WTC11 (cell line): ENCODE measurements around the gene ELAC2. TPM values are rescaled to one million over a fixed set of nuclear protein-coding genes. Genes with fewer than 3 reads are reported as not detected.

ENCODE experiments used
- ATAC-seq: fragments of 200-7000 bp; cut with Tn5 transposase; 2 replicates; pipeline ENCODE4 v1.10.0; 2021; ENCODE audit warnings: mild to moderate bottlenecking, moderate library complexity
- CTCF ChIA-PET: fragments of 300-600 bp; sonication (Branson Sonifier 250); formaldehyde crosslinking; loops from one replicate; lab custom pipeline; 2021; ENCODE audit warnings: antibody characterized with exemption; lab: Charles Lee
- POLR2A ChIA-PET: fragments of 350-600 bp; sonication (Branson Sonifier 250); formaldehyde crosslinking; loops from one replicate; lab custom pipeline; 2021; ENCODE audit warnings: antibody characterized with exemption; lab: Charles Lee
- DNase-seq: peaks from one replicate; pipeline ENCODE4 v3.0.0; 2021; ENCODE audit warnings: low spot score
- H3K27ac Mint-ChIP-seq: 2 replicates; pipeline ENCODE4 v1.8.0; 2021; ENCODE audit warnings: mixed read lengths
- H3K27me3 Mint-ChIP-seq: 2 replicates; pipeline ENCODE4 v1.8.0; 2021; ENCODE audit warnings: low read depth, mild to moderate bottlenecking, moderate library complexity, mixed read lengths
- H3K36me3 Mint-ChIP-seq: 2 replicates; pipeline ENCODE4 v1.8.0; 2021; ENCODE audit warnings: mixed read lengths
- H3K4me1 Mint-ChIP-seq: 2 replicates; pipeline ENCODE4 v1.8.0; 2022; ENCODE audit warnings: mixed read lengths
- H3K4me3 Mint-ChIP-seq: 2 replicates; pipeline ENCODE4 v1.8.0; 2021; ENCODE audit warnings: mild to moderate bottlenecking, moderate library complexity, mixed read lengths
- H3K9me3 Mint-ChIP-seq: 2 replicates; pipeline ENCODE4 v1.8.0; 2021; ENCODE audit warnings: mixed read lengths
- AR ChIP-seq: fragments of 250-450 bp; sonication (Bioruptor Pico); IDR thresholded peaks from 2 replicates; pipeline ENCODE4 v1.9.0; 2021; ENCODE audit warnings: mild to moderate bottlenecking
- ARID4B ChIP-seq: sonication (generic); formaldehyde crosslinking; IDR thresholded peaks from 2 replicates; pipeline ENCODE4 v1.8.0; 2023; ENCODE audit warnings: missing genetic modification reagents, mild to moderate bottlenecking, borderline replicate concordance
- CREB1 ChIP-seq: sonication (generic); formaldehyde crosslinking; IDR thresholded peaks from 2 replicates; pipeline ENCODE4 v1.8.0; 2023; ENCODE audit warnings: mild to moderate bottlenecking, missing genetic modification reagents
- CREM ChIP-seq: sonication (generic); formaldehyde crosslinking; IDR thresholded peaks from 2 replicates; pipeline ENCODE4 v1.8.1; 2022; ENCODE audit warnings: mild to moderate bottlenecking, missing genetic modification reagents, moderate library complexity
- ERG ChIP-seq: fragments of 250-450 bp; sonication (Bioruptor Pico); IDR thresholded peaks from 2 replicates; pipeline ENCODE4 v1.8.0; 2021; ENCODE audit warnings: mild to moderate bottlenecking
- ESRRA ChIP-seq: sonication (generic); formaldehyde crosslinking; IDR thresholded peaks from 2 replicates; pipeline ENCODE4 v1.8.1; 2022; ENCODE audit warnings: mild to moderate bottlenecking, missing genetic modification reagents, borderline replicate concordance
- ETV6 ChIP-seq: sonication (generic); formaldehyde crosslinking; IDR thresholded peaks from 2 replicates; pipeline ENCODE4 v1.8.1; 2022; ENCODE audit warnings: mild to moderate bottlenecking, missing genetic modification reagents
- GRHL2 ChIP-seq: fragments of 250-450 bp; sonication (Bioruptor Pico); IDR thresholded peaks from 2 replicates; pipeline ENCODE4 v1.8.0; 2022; ENCODE audit warnings: mild to moderate bottlenecking, moderate library complexity; ENCODE audit not compliant: insufficient replicate concordance, severe bottlenecking
- KAT7 ChIP-seq: sonication (generic); formaldehyde crosslinking; IDR thresholded peaks from 2 replicates; pipeline ENCODE4 v1.8.1; 2023; ENCODE audit warnings: missing genetic modification reagents, mild to moderate bottlenecking, borderline replicate concordance
- MAX ChIP-seq: sonication (generic); formaldehyde crosslinking; IDR thresholded peaks from 2 replicates; pipeline ENCODE4 v1.8.0; 2022; ENCODE audit warnings: mild to moderate bottlenecking, missing genetic modification reagents
- PRRX2 ChIP-seq: fragments of 250-450 bp; sonication (Bioruptor Pico); IDR thresholded peaks from 2 replicates; pipeline ENCODE4 v1.8.0; 2021; ENCODE audit warnings: mild to moderate bottlenecking
- SMAD4 ChIP-seq: sonication (generic); formaldehyde crosslinking; IDR thresholded peaks from 2 replicates; pipeline ENCODE4 v1.8.0; 2022; ENCODE audit warnings: mild to moderate bottlenecking, missing genetic modification reagents
- TEAD4 ChIP-seq: sonication (generic); formaldehyde crosslinking; IDR thresholded peaks from 2 replicates; pipeline ENCODE4 v1.8.0; 2022; ENCODE audit warnings: mild to moderate bottlenecking, missing genetic modification reagents
- ZBTB43 ChIP-seq: sonication (generic); formaldehyde crosslinking; IDR thresholded peaks from 2 replicates; pipeline ENCODE4 v1.8.1; 2023; ENCODE audit warnings: mild to moderate bottlenecking, missing genetic modification reagents
- ZNF396 ChIP-seq: fragments of 250-450 bp; sonication (Bioruptor Pico); IDR thresholded peaks from 2 replicates; pipeline ENCODE4 v1.8.0; 2021; ENCODE audit warnings: mild to moderate bottlenecking, moderate library complexity, borderline replicate concordance
- ZNF423 ChIP-seq: fragments of 250-450 bp; sonication (Bioruptor Pico); IDR thresholded peaks from 2 replicates; pipeline ENCODE4 v2.1.2; 2022; ENCODE audit warnings: mild to moderate bottlenecking, moderate library complexity
- ZSCAN18 ChIP-seq: fragments of 250-450 bp; sonication (Bioruptor Pico); IDR thresholded peaks from 2 replicates; pipeline ENCODE4 v2.1.2; 2022; ENCODE audit warnings: mild to moderate bottlenecking, moderate library complexity
- total RNA-seq: library from RNA; stranded (reverse); gene quantifications from 3 replicates; pipeline ENCODE4 v1.2.3, GENCODE V29; 2021
- TF ChIP-seq, protein P1 (sequence below): sonication (generic); formaldehyde crosslinking; IDR thresholded peaks from 2 replicates; pipeline ENCODE4 v1.8.1; 2023; ENCODE audit warnings: mild to moderate bottlenecking, moderate library complexity, missing genetic modification reagents
- TF ChIP-seq, protein P2 (sequence below): sonication (generic); formaldehyde crosslinking; IDR thresholded peaks from 2 replicates; pipeline ENCODE4 v1.8.0; 2023; ENCODE audit warnings: mild to moderate bottlenecking, missing genetic modification reagents

Gene ELAC2
- total RNA-seq, 1 experiment from 2014 or later = 86.9 TPM

DNA sequence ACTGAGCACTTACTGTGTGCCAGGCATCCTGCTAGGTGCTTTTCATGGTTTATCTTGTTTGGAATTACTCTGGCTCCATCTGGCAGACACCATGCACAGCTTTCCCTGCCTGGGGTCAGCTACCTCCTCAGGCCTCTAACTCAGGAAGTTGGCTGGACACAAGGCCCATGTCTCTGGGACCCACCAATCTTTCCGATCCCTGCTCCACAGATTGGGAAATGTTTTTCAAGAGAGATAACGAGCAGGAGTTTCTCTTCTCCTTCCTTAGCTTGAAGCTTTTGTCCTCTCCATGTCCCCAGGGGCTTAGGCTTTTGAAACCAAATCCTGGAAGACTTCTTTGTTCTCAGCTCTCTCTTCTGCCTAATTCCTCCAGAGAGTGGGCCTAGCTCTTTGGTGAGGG lies 11.5 kb upstream of the ELAC2 start:
- no peak overlapping the region for H3K4me3 Mint-ChIP-seq
- H3K4me1 Mint-ChIP-seq = peaks cover 14% of the 10 kb centered on the region
- no peaks in the 10 kb centered on the region for H3K36me3 Mint-ChIP-seq
- ChIA-PET CTCF (interaction anchor here (2.4 to 3.9 kb wide), 2 partner anchors 10 to 85 kb away, joined by 7 to 48 read pairs; partner anchors contain the start of gene ELAC2), POLR2A (interaction anchor here (0.6 kb wide), 1 partner anchor 45 kb away, joined by 5 read pairs; no protein-coding TSS in a partner anchor)
- peaks cover 12% of the 10 kb centered on the region for H3K27me3 Mint-ChIP-seq
- H3K9me3 Mint-ChIP-seq = peaks cover 3% of the 10 kb centered on the region; the same call in 1 of the 2 replicates
- H3K27ac Mint-ChIP-seq = no peak overlapping the region
- no peak for ATAC-seq
- TF ChIP-seq ETV6 (CRISPR knock-in tag) (no peak), ESRRA (CRISPR knock-in tag) (no peak), GRHL2 (CRISPR knock-in tag) (no peak), PRRX2 (no peak)
- DNase-seq = no peak

- CTCF ChIA-PET = interaction anchor here (0.7 kb wide), 1 partner anchor 88 kb away, joined by 3 read pairs; no protein-coding TSS in a partner anchor
- Mint-ChIP-seq H3K9me3 (no peaks in the 10 kb centered on the region), H3K4me3 (no peak overlapping the region), H3K27ac (peak overlapping the region; percentile 14; the same call in 1 of the 2 replicates), H3K36me3 (no peaks in the 10 kb centered on the region), H3K4me1 (peaks cover 30% of the 10 kb centered on the region), H3K27me3 (peaks cover 12% of the 10 kb centered on the region)
- no peak for DNase-seq
- ATAC-seq = no peak
- POLR2A ChIA-PET = no interaction called here
- TF ChIP-seq CREB1 (no peak), CREM (no peak), ZSCAN18 (CRISPR knock-in tag) (no peak), ZNF396 (CRISPR knock-in tag) (no peak), ARID4B (CRISPR knock-in tag) (no peak), ZBTB43 (CRISPR knock-in tag) (no peak), MAX (CRISPR knock-in tag) (no peak), ERG (CRISPR knock-in tag) (no peak), SMAD4 (CRISPR knock-in tag) (no peak), AR (CRISPR knock-in tag) (no peak), KAT7 (no peak), ZNF423 (CRISPR knock-in tag) (no peak), TEAD4 (CRISPR knock-in tag) (no peak)
- TF ChIP-seq, protein P1, sequence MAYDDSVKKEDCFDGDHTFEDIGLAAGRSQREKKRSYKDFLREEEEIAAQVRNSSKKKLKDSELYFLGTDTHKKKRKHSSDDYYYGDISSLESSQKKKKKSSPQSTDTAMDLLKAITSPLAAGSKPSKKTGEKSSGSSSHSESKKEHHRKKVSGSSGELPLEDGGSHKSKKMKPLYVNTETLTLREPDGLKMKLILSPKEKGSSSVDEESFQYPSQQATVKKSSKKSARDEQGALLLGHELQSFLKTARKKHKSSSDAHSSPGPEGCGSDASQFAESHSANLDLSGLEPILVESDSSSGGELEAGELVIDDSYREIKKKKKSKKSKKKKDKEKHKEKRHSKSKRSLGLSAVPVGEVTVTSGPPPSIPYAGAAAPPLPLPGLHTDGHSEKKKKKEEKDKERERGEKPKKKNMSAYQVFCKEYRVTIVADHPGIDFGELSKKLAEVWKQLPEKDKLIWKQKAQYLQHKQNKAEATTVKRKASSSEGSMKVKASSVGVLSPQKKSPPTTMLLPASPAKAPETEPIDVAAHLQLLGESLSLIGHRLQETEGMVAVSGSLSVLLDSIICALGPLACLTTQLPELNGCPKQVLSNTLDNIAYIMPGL (CRISPR knock-in tag) = no peak
- TF ChIP-seq, protein P2, sequence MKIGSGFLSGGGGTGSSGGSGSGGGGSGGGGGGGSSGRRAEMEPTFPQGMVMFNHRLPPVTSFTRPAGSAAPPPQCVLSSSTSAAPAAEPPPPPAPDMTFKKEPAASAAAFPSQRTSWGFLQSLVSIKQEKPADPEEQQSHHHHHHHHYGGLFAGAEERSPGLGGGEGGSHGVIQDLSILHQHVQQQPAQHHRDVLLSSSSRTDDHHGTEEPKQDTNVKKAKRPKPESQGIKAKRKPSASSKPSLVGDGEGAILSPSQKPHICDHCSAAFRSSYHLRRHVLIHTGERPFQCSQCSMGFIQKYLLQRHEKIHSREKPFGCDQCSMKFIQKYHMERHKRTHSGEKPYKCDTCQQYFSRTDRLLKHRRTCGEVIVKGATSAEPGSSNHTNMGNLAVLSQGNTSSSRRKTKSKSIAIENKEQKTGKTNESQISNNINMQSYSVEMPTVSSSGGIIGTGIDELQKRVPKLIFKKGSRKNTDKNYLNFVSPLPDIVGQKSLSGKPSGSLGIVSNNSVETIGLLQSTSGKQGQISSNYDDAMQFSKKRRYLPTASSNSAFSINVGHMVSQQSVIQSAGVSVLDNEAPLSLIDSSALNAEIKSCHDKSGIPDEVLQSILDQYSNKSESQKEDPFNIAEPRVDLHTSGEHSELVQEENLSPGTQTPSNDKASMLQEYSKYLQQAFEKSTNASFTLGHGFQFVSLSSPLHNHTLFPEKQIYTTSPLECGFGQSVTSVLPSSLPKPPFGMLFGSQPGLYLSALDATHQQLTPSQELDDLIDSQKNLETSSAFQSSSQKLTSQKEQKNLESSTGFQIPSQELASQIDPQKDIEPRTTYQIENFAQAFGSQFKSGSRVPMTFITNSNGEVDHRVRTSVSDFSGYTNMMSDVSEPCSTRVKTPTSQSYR = no peak
Measured at GRCh38 chr17:13027246-13027645, 9.4 kb upstream of the ELAC2 start.
